Measurements from ENCODE around the gene TMCC2.

The TMCC2 gene

GRCh38 chr1:205257735-205258134 lies 30.0 kb downstream of the TMCC2 start:
- no peaks in the 10 kb centered on the region for H3K9me3 ChIP-seq (replicated peaks; ENCODE audit: insufficient read depth, low read length)
- H3K79me2 ChIP-seq (ENCODE audit: low read length), result peaks cover 78% of the 10 kb centered on the region
- no peak overlapping the region for H2AFZ ChIP-seq (ENCODE audit: low read length)
- H3K4me2 ChIP-seq (ENCODE audit: low read depth, low read length), result no peak overlapping the region
- DNase-seq, result no peak
- H3K9me2 ChIP-seq (replicated peaks; ENCODE audit: insufficient read depth, low read length), result no peaks in the 10 kb centered on the region
- H3K9ac ChIP-seq (ENCODE audit: low read length), result no peak overlapping the region
- H3K4me3 ChIP-seq (ENCODE audit: low read length), result no peak overlapping the region
- no peak overlapping the region for H3K27ac ChIP-seq (ENCODE audit: low read length)
- H3F3A ChIP-seq (ENCODE audit: insufficient read depth, low read length), result peaks cover 11% of the 10 kb centered on the region; the same call in 1 of the 2 replicates
- no peaks in the 10 kb centered on the region for H3K27me3 ChIP-seq (replicated peaks; ENCODE audit: insufficient read depth, low read length)
- TF ChIP-seq, protein P1, sequence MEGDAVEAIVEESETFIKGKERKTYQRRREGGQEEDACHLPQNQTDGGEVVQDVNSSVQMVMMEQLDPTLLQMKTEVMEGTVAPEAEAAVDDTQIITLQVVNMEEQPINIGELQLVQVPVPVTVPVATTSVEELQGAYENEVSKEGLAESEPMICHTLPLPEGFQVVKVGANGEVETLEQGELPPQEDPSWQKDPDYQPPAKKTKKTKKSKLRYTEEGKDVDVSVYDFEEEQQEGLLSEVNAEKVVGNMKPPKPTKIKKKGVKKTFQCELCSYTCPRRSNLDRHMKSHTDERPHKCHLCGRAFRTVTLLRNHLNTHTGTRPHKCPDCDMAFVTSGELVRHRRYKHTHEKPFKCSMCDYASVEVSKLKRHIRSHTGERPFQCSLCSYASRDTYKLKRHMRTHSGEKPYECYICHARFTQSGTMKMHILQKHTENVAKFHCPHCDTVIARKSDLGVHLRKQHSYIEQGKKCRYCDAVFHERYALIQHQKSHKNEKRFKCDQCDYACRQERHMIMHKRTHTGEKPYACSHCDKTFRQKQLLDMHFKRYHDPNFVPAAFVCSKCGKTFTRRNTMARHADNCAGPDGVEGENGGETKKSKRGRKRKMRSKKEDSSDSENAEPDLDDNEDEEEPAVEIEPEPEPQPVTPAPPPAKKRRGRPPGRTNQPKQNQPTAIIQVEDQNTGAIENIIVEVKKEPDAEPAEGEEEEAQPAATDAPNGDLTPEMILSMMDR (IDR thresholded peaks at IDR 0.05; ENCODE audit: low read length), result no peak
- no peak for TF ChIP-seq EZH2 (optimal IDR thresholded peaks at IDR 0.05; ENCODE audit: low read depth, low read length)
- no peak for TF ChIP-seq EZH2phosphoT487 (IDR thresholded peaks at IDR 0.05; ENCODE audit: low read length)
- peaks cover 43% of the 10 kb centered on the region for H3K4me1 ChIP-seq (ENCODE audit: low read length)
- no peaks in the 10 kb centered on the region for H4K20me1 ChIP-seq (ENCODE audit: insufficient read depth, low read length)
- H3K36me3 ChIP-seq (replicated peaks; ENCODE audit: insufficient read depth, low read length), result no peaks in the 10 kb centered on the region

GRCh38 chr1:205258261-205258691 lies 30.5 kb downstream of the TMCC2 start:
- no peak overlapping the region for H3K27ac ChIP-seq (ENCODE audit: low read length)
- no peaks in the 10 kb centered on the region for H3K27me3 ChIP-seq (replicated peaks; ENCODE audit: insufficient read depth, low read length)

GRCh38 chr1:205258719-205259118 lies 31.0 kb downstream of the TMCC2 start:
- H3K4me2 ChIP-seq (ENCODE audit: low read depth, low read length), result peak overlapping the region; percentile 53; the same call in 1 of the 2 replicates
- H2AFZ ChIP-seq (ENCODE audit: low read length), result no peak overlapping the region
- H3K4me3 ChIP-seq (ENCODE audit: low read length), result no peak overlapping the region
- H3F3A ChIP-seq (ENCODE audit: insufficient read depth, low read length), result peaks cover 11% of the 10 kb centered on the region; the same call in 1 of the 2 replicates
- no peaks in the 10 kb centered on the region for H3K9me2 ChIP-seq (replicated peaks; ENCODE audit: insufficient read depth, low read length)
- no peaks in the 10 kb centered on the region for H4K20me1 ChIP-seq (ENCODE audit: insufficient read depth, low read length)
- peaks cover 43% of the 10 kb centered on the region for H3K4me1 ChIP-seq (ENCODE audit: low read length)
- no peaks in the 10 kb centered on the region for H3K36me3 ChIP-seq (replicated peaks; ENCODE audit: insufficient read depth, low read length)
- no peak for DNase-seq
- no peak for TF ChIP-seq EZH2 (optimal IDR thresholded peaks at IDR 0.05; ENCODE audit: low read depth, low read length)
- no peak overlapping the region; the same call in 1 of the 2 replicates for H3K9ac ChIP-seq (ENCODE audit: low read length)
- no peaks in the 10 kb centered on the region for H3K27me3 ChIP-seq (replicated peaks; ENCODE audit: insufficient read depth, low read length)
- H3K27ac ChIP-seq (ENCODE audit: low read length), result peak overlapping the region; percentile 32; the same call in 1 of the 2 replicates
- H3K9me3 ChIP-seq (replicated peaks; ENCODE audit: insufficient read depth, low read length), result no peaks in the 10 kb centered on the region
- peaks cover 78% of the 10 kb centered on the region for H3K79me2 ChIP-seq (ENCODE audit: low read length)

More at GRCh38 chr1:205258261-205258691, 30.5 kb downstream of the TMCC2 start:
- Histone ChIP-seq H4K20me1 (ENCODE audit: insufficient read depth, low read length) (no peaks in the 10 kb centered on the region), H3F3A (ENCODE audit: insufficient read depth, low read length) (peaks cover 11% of the 10 kb centered on the region; the same call in 1 of the 2 replicates), H2AFZ (ENCODE audit: low read length) (no peak overlapping the region), H3K9me3 (replicated peaks; ENCODE audit: insufficient read depth, low read length) (no peaks in the 10 kb centered on the region), H3K36me3 (replicated peaks; ENCODE audit: insufficient read depth, low read length) (no peaks in the 10 kb centered on the region), H3K4me2 (ENCODE audit: low read depth, low read length) (no peak overlapping the region), H3K9me2 (replicated peaks; ENCODE audit: insufficient read depth, low read length) (no peaks in the 10 kb centered on the region), H3K9ac (ENCODE audit: low read length) (no peak overlapping the region), H3K4me1 (ENCODE audit: low read length) (peaks cover 43% of the 10 kb centered on the region), H3K79me2 (ENCODE audit: low read length) (peaks cover 81% of the 10 kb centered on the region), H3K4me3 (ENCODE audit: low read length) (no peak overlapping the region)
- TF ChIP-seq, protein P1 (IDR thresholded peaks at IDR 0.05; ENCODE audit: low read length), result no peak; the same call in 1 of the 2 replicates
- TF ChIP-seq EZH2phosphoT487 (IDR thresholded peaks at IDR 0.05; ENCODE audit: low read length) (no peak), EZH2 (optimal IDR thresholded peaks at IDR 0.05; ENCODE audit: low read depth, low read length) (no peak)
- DNase-seq, result no peak

DNA sequence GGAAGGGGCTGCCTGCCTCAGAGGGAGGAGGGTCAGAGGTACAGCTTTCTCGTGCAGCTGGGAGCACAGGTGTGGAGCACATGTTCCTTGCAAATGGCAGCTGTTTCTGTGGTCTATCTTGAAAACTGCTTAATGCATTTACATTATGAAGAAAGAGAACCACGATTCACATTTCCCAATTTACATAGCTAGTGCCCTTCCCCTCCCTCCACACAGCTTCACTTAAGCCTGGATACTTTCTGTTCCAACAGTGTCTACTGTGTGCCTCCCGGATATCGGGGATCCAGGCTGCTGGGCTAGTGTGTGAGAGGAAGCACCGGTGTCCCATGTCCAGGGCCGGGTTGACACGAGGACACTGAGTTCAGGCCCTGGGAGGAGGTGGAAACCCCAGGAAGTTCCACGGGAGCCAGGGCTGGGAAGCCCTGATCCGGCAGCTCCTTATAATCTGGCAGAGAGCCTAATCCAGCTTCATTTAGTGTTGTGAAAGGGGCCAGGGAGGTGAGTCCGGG lies 31.6 kb downstream of the TMCC2 start:
- peaks cover 72% of the 10 kb centered on the region for H3K79me2 ChIP-seq (ENCODE audit: low read length)
- peaks cover 11% of the 10 kb centered on the region; the same call in 1 of the 2 replicates for H3F3A ChIP-seq (ENCODE audit: insufficient read depth, low read length)
- peaks cover 43% of the 10 kb centered on the region for H3K4me1 ChIP-seq (ENCODE audit: low read length)
- no peak overlapping the region for H3K4me3 ChIP-seq (ENCODE audit: low read length)
- DNase-seq, result peak; percentile 59
- no peaks in the 10 kb centered on the region for H3K9me2 ChIP-seq (replicated peaks; ENCODE audit: insufficient read depth, low read length)
- no peaks in the 10 kb centered on the region for H4K20me1 ChIP-seq (ENCODE audit: insufficient read depth, low read length)
- no peaks in the 10 kb centered on the region for H3K27me3 ChIP-seq (replicated peaks; ENCODE audit: insufficient read depth, low read length)
- H3K9me3 ChIP-seq (replicated peaks; ENCODE audit: insufficient read depth, low read length), result no peaks in the 10 kb centered on the region
- H2AFZ ChIP-seq (ENCODE audit: low read length), result 0 out of 2 replicates have a peak overlapping the region, but pooled peaks have one; percentile 1
- H3K9ac ChIP-seq (ENCODE audit: low read length), result peak overlapping the region; percentile 3; the same call in 1 of the 2 replicates
- peak overlapping the region; percentile 32; the same call in 1 of the 2 replicates for H3K27ac ChIP-seq (ENCODE audit: low read length)
- no peaks in the 10 kb centered on the region for H3K36me3 ChIP-seq (replicated peaks; ENCODE audit: insufficient read depth, low read length)
- H3K4me2 ChIP-seq (ENCODE audit: low read depth, low read length), result peak overlapping the region; percentile 53
- TF ChIP-seq, protein P1 (IDR thresholded peaks at IDR 0.05; ENCODE audit: low read length), result no peak
- TF ChIP-seq EZH2 (optimal IDR thresholded peaks at IDR 0.05; ENCODE audit: low read depth, low read length) (no peak), EZH2phosphoT487 (IDR thresholded peaks at IDR 0.05; ENCODE audit: low read length) (no peak)
